Vagina (tissue), 2 donors: ENCODE measurements around the gene CEP128.

Source experiments
- POLR2A ChIP-seq, 2 donors: fragments of 450-650 bp; IDR thresholded peaks; one replicate each; pipeline ENCODE4 v1.6.1; 2017; ENCODE audit warnings: antibody characterized with exemption in 2 of 2, mild to moderate bottlenecking in 2 of 2, moderate library complexity in 2 of 2
- POLR2AphosphoS5 ChIP-seq, 2 donors: sonication (generic); formaldehyde crosslinking; IDR thresholded peaks; one replicate each; pipeline ENCODE4 v1.9.0; 2017; ENCODE audit warnings: antibody characterized with exemption in 2 of 2, mild to moderate bottlenecking in 2 of 2, low read depth in 1 of 2; ENCODE audit not compliant: insufficient read depth in 1 of 2
- TF ChIP-seq, protein P1 (sequence below), 3 experiments: fragments of 450-650 bp in 2 of 3; fragments of 200-600 bp in 1 of 3; sonication (generic) in 1 of 3; IDR thresholded peaks; one replicate each; pipeline ENCODE4 v1.5.1; 2017 to 2019; ENCODE audit warnings: antibody characterized with exemption in 3 of 3, mild to moderate bottlenecking in 2 of 3, moderate library complexity in 2 of 3

GRCh38 chr14:80700601-80701000 is 240.9 kb downstream of the CEP128 start:
- TF ChIP-seq, protein P1, sequence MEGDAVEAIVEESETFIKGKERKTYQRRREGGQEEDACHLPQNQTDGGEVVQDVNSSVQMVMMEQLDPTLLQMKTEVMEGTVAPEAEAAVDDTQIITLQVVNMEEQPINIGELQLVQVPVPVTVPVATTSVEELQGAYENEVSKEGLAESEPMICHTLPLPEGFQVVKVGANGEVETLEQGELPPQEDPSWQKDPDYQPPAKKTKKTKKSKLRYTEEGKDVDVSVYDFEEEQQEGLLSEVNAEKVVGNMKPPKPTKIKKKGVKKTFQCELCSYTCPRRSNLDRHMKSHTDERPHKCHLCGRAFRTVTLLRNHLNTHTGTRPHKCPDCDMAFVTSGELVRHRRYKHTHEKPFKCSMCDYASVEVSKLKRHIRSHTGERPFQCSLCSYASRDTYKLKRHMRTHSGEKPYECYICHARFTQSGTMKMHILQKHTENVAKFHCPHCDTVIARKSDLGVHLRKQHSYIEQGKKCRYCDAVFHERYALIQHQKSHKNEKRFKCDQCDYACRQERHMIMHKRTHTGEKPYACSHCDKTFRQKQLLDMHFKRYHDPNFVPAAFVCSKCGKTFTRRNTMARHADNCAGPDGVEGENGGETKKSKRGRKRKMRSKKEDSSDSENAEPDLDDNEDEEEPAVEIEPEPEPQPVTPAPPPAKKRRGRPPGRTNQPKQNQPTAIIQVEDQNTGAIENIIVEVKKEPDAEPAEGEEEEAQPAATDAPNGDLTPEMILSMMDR (IDR thresholded peaks at IDR 0.05): no peak
- TF ChIP-seq POLR2AphosphoS5 (IDR thresholded peaks at IDR 0.05; ENCODE audit: insufficient read depth in 1 of 2, low read depth in 1 of 2) (no peak), POLR2A (IDR thresholded peaks at IDR 0.05) (no peak)
